Hepatocyte (in vitro differentiated cells): ENCODE data around the gene PIP. TPM values are rescaled to one million over a fixed set of nuclear protein-coding genes. Genes with fewer than 3 reads are reported as not detected.
"Not testable (repeated sequence)": the region's sequence is repeated elsewhere in the genome, so short reads cannot be mapped to it uniquely, and the experiment has no call there.

Experiments
- DNase-seq: peaks from one replicate; pipeline ENCODE4 v3.0.0-alpha.2; 2016; ENCODE audit warnings: low spot score
- H2AFZ ChIP-seq: fragments of 200-600 bp; sonication (generic); 2 replicates; pipeline ENCODE4 v1.6.0; 2016; ENCODE audit warnings: antibody characterized with exemption, mild to moderate bottlenecking
- H3K27ac ChIP-seq: fragments of 200-600 bp; sonication (generic); 2 replicates; pipeline ENCODE4 v1.5.1; 2016; ENCODE audit warnings: mild to moderate bottlenecking
- H3K27me3 ChIP-seq: fragments of 200-600 bp; sonication (generic); 2 replicates; pipeline ENCODE4 v1.6.1; 2016
- H3K36me3 ChIP-seq: fragments of 200-600 bp; sonication (generic); replicated peaks from 2 replicates; pipeline ENCODE4 v1.5.1; 2016; ENCODE audit warnings: low read depth; ENCODE audit not compliant: insufficient read depth
- H3K4me1 ChIP-seq: fragments of 200-600 bp; sonication (generic); 2 replicates; pipeline ENCODE4 v1.5.1; 2016; ENCODE audit warnings: mild to moderate bottlenecking, moderate library complexity; ENCODE audit not compliant: insufficient read depth
- H3K4me2 ChIP-seq: fragments of 200-600 bp; sonication (generic); 2 replicates; pipeline ENCODE4 v1.6.0; 2016
- H3K4me3 ChIP-seq: fragments of 200-600 bp; sonication (generic); 2 replicates; pipeline ENCODE4 v1.5.1; 2016; ENCODE audit warnings: mild to moderate bottlenecking
- H3K79me2 ChIP-seq: fragments of 200-600 bp; sonication (generic); 2 replicates; pipeline ENCODE4 v1.6.0; 2017; ENCODE audit warnings: mild to moderate bottlenecking
- H3K9me2 ChIP-seq: fragments of 200-600 bp; sonication (generic); replicated peaks from 2 replicates; pipeline ENCODE4 v1.6.0; 2017; ENCODE audit warnings: mild to moderate bottlenecking; ENCODE audit not compliant: insufficient read depth
- H3K9me3 ChIP-seq: fragments of 200-600 bp; sonication (generic); 2 replicates; pipeline ENCODE4 v1.5.1; 2016; ENCODE audit warnings: low read depth, mild to moderate bottlenecking
- H4K20me1 ChIP-seq: fragments of 200-600 bp; sonication (generic); 2 replicates; pipeline ENCODE4 v1.6.0; 2016; ENCODE audit warnings: mild to moderate bottlenecking; ENCODE audit not compliant: insufficient read depth, poor library complexity, severe bottlenecking
- CTCF ChIP-seq: fragments of 200-600 bp; sonication (generic); IDR thresholded peaks from 2 replicates; pipeline ENCODE4 v1.5.1; 2016; ENCODE audit warnings: antibody characterized with exemption, mild to moderate bottlenecking; ENCODE audit not compliant: poor library complexity
- EZH2 ChIP-seq: fragments of 200-600 bp; sonication (generic); IDR thresholded peaks from 2 replicates; pipeline ENCODE4 v1.6.1; 2016; ENCODE audit warnings: antibody characterized with exemption, mild to moderate bottlenecking, borderline replicate concordance
- EZH2phosphoT487 ChIP-seq: fragments of 200-600 bp; sonication (generic); IDR thresholded peaks from one replicate; pipeline ENCODE4 v1.6.1; 2018; ENCODE audit warnings: antibody characterized with exemption, mild to moderate bottlenecking, low read depth, moderate library complexity; ENCODE audit not compliant: unreplicated experiment, severe bottlenecking
- WGBS: methylation state at CpG from one replicate; pipeline ENCODE4 v1.1.6; 2016; ENCODE audit warnings: low lambda C conversion rate; ENCODE audit errors: missing lambda C conversion rate; 5-methylcytosine and 5-hydroxymethylcytosine counted together
- polyA plus RNA-seq: library from polyadenylated mRNA; unstranded; fragments of >200 nt; fragmentation: Nextera tagmentation; extraction: Ambion mirVana; gene quantifications from 2 replicates; pipeline ENCODE4 v1.2.1, GENCODE V29; 2016
- total RNA-seq: library from RNA; depleted of rRNA; stranded (reverse); fragments of >200 nt; gene quantifications from 2 replicates; pipeline ENCODE4 v1.2.3, GENCODE V29; 2014

The PIP gene
- total RNA-seq (not detected in 2 replicates), polyA plus RNA-seq (not detected in 2 replicates)

DNA sequence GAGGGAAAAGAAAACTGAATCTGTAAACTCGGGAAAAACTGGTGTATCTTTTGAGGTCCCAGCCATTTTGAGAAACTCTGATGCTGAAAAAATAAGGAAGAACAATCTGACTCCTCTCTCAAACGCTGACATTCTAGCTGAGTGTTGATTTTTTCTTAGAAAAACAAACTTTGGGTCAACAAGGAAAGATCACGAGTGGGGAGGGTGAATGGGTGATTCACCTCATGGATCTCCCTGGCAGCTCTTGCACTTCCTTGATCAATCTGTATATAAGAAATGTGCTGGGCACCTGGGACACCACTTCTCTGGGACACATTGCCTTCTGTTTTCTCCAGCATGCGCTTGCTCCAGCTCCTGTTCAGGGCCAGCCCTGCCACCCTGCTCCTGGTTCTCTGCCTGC is at the start of gene PIP:
PIP (plus strand) TSS at position 297 of the 400 bp plus-strand sequence; CDS start at position 337, 40 bp downstream.
- Histone ChIP-seq H3K36me3 (no peaks in the 10 kb centered on the region), H3K4me3 (no peak within 1 kb of the TSS), H3K79me2 (no peaks in the 10 kb centered on the region), H3K9me3 (no peaks in the 10 kb centered on the region), H3K4me2 (no peak within 1 kb of the TSS), H3K4me1 (no peaks in the 10 kb centered on the region), H2AFZ (no peak within 1 kb of the TSS), H3K27ac (no peak within 1 kb of the TSS), H3K9me2 (no peaks in the 10 kb centered on the region), H4K20me1 (no peaks in the 10 kb centered on the region), H3K27me3 (peaks cover 13% of the 10 kb centered on the region)
- TF ChIP-seq EZH2phosphoT487 (no peak), EZH2 (no peak), CTCF (no peak)
- 70% methylated on average over 4 of the region's 4 CpGs for WGBS
- no peak for DNase-seq

- Histone ChIP-seq H3K27ac (no peak overlapping the region), H3K9me2 (no peaks in the 10 kb centered on the region), H3K4me2 (no peak overlapping the region), H3K4me1 (no peaks in the 10 kb centered on the region), H4K20me1 (no peaks in the 10 kb centered on the region), H3K9me3 (no peaks in the 10 kb centered on the region), H3K79me2 (no peaks in the 10 kb centered on the region), H3K4me3 (no peak overlapping the region), H3K36me3 (no peaks in the 10 kb centered on the region), H3K27me3 (no peaks in the 10 kb centered on the region), H2AFZ (no peak overlapping the region)
- TF ChIP-seq EZH2phosphoT487 = no peak
- 97% methylated on average over 1 of the region's 1 CpG for WGBS
- no peak for DNase-seq
Observed at GRCh38 chr7:143085109-143085508, 46.8 kb upstream of the PIP start.

GRCh38 chr7:143085610-143086009 is 46.3 kb upstream of the PIP start:
- DNase-seq, H4K20me1 ChIP-seq, H3K79me2 ChIP-seq, H3K4me3 ChIP-seq, H3K36me3 ChIP-seq, H3K9me3 ChIP-seq, H2AFZ ChIP-seq, H3K27me3 ChIP-seq, H3K27ac ChIP-seq, H3K4me2 ChIP-seq, H3K4me1 ChIP-seq, H3K9me2 ChIP-seq: not testable (repeated sequence)
- 83% methylated on average over 3 of the region's 3 CpGs for WGBS

- not testable (repeated sequence) for H2AFZ ChIP-seq, H3K4me1 ChIP-seq, H3K9me2 ChIP-seq, H3K9me3 ChIP-seq, H3K27me3 ChIP-seq, DNase-seq, H3K4me3 ChIP-seq, H4K20me1 ChIP-seq, H3K27ac ChIP-seq, H3K4me2 ChIP-seq, H3K79me2 ChIP-seq, H3K36me3 ChIP-seq
- WGBS = 91% methylated on average over 16 of the region's 16 CpGs
Observed at GRCh38 chr7:143088549-143089231, 43.2 kb upstream of the PIP start.

- Histone ChIP-seq H3K9me2 (no peaks in the 10 kb centered on the region), H3K36me3 (no peaks in the 10 kb centered on the region), H3K27me3 (no peaks in the 10 kb centered on the region), H3K4me3 (no peak overlapping the region), H3K27ac (no peak overlapping the region), H3K9me3 (peaks cover 9% of the 10 kb centered on the region), H3K4me2 (no peak overlapping the region), H3K4me1 (no peaks in the 10 kb centered on the region), H3K79me2 (no peaks in the 10 kb centered on the region), H2AFZ (no peak overlapping the region), H4K20me1 (no peaks in the 10 kb centered on the region)
- WGBS = 76% methylated on average over 2 of the region's 2 CpGs
- DNase-seq = no peak
- TF ChIP-seq EZH2 (no peak), EZH2phosphoT487 (no peak), CTCF (no peak)
Observed at GRCh38 chr7:143096146-143096545, 35.7 kb upstream of the PIP start.

- not testable (repeated sequence) for H3K27ac ChIP-seq, H2AFZ ChIP-seq, H3K4me2 ChIP-seq, H3K27me3 ChIP-seq, H4K20me1 ChIP-seq, H3K4me3 ChIP-seq, H3K9me2 ChIP-seq, H3K36me3 ChIP-seq, H3K79me2 ChIP-seq, H3K9me3 ChIP-seq, DNase-seq, H3K4me1 ChIP-seq
- WGBS = 91% methylated on average over 1 of the region's 1 CpG
Observed at GRCh38 chr7:143099579-143099978, 32.3 kb upstream of the PIP start.
